ENCODE measurements around the gene CDH3.

Gene CDH3

DNA sequence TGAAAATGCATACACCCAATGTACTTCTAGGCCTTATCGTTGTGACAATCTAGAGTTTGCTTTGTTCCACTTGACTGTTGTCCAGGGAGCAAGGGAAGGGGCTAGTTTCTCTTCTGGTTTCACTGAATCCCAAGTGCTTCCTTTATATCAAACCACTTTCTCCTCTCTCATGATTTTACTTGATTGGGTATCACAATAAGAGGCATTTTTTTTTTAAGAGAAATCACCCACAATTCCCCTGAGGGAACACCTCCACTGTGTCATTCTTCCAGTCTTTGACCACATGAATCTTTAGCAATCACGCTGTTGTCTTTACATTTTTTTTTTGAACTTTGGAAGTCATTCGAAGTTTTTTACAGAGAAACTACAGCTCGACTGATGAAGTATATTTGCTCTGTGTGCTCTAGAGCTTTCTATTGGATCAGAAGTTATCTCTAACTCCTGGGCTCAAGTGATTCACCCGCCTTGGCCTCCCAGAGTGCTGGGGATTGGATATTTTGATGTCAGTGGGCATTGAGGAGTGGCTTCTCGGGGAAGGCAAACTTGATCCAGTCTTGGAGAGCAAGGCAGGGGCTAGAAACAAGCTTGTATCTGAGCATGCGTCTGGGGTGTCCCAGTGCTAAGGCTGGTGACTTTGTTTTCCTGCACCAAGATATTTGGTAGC, 95.0 kb downstream of the CDH3 start:
- no peak for DNase-seq

DNA sequence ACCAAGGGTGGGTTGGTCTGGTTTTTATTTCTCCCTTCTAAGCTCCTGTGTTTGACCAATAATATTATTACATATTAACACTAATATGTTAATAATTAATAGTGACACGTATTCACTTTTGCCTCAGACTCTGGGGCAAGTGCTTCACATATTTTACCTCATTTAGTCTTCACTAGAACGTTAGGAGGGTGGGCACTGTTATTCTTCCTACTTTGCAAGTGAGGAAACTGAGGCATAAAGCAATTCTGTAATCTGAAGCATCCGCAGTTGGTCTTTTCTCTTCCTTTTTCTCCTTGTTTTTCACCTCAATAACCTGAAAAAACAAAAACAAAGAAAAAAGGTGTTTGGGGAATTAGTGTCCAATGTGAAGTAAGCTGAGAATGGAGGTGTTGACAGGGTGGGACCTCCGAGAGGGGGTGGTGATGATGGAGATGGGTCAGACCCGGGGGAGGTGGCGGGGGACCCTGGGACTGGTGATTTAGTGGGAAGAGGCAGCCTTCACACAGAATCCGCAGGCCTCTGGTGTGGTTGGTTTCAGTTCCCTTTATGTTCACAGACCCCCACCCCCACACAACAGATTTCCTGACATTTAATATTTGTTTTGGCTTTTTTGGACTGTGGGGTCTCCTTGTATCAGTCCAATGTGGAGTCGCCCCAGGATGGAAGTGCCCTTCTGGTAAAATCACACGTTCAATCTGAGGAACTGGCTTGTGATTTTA, 95.7 kb downstream of the CDH3 start:
- DNase-seq = no peak

DNA sequence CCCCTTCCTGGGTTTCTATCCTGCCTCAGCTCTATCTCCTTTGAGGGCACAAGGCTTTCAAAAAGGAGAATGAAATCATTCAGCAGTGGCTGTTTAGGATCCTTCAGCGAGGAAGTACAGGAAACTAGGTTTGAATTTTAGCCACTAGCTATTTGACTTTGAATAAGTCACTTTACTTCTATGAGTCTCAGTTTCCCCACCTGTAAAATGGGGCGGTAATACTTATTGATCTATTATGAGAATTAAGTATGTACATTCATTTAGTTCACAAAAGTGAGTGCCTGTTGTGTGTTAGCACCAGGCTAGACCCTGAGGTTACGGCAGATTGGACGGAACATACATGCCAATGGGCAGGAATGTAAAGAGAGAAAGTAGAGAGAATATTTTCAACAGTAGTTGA, 98.6 kb downstream of the CDH3 start:
- no peak for DNase-seq

DNA sequence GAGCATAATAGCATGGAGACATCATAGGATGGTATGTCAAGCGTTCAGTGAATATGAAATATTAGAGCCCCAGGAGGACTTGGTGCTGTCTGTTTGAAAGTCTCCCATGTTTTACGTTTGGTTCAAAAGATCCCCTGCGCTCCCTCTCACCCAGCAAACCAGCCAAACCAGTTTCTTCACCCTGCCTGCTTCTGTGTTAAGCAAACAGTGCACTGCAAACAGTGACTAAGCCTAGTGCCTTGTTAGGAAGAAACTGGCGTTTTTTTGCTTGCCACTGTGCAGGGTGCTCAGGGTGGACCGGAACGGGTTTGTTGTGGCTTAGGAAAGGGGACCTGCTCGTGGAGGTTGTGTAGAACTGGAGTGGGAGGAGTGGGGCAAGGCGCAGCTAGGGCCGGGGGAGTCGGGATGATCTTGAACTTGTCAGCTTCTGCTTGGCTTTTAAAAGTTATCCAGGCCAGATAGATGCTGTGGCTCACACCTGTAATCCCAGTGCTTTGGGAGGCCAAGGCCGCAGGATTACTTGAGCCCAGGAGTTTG, 99.7 kb downstream of the CDH3 start:
- DNase-seq = no peak

DNA sequence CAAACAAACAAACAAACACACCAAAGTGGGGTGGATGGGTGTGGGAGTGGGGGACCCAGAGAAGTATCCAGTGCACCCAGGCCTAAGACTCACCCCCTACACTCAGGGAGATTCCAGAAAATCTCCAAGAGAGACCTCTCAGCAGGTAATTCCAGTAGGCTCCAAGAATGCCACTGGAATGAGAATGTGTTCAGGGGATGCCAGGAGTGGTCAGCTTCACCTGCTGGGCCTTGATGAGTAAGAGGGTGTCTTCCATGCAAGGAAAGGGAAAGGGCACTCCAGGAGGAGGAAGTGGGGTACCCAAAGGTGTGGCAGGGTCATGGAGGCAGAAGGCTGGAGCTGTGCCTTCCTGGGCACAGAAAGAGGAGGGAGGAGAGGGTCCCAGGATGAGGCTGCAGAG, 101.8 kb downstream of the CDH3 start:
- DNase-seq = no peak

DNA sequence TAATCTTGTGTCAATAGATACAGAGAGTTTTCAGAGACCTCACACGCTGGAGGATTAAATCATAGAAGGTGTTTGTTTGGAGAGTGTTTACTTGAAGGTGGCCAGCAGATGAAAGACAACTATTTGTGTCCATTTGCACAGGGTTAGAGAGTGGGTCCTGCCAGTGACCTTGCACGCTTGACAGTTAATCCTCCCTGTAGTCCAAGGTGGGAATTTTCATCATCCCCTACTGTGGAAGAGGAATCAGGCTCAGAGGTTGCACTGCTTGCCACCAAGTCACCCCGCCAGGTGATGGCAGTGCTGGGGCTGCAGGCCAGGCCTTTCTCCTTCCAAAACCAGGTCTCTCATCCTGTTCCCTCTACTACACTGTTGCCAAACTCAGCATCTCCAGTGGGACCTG, 104.3 kb downstream of the CDH3 start:
- no peak for DNase-seq

Measured in NCI-H2227 treated with DMSO at 0.1 percent for 48 hours (cell line).